HK-2 (cell line): ENCODE measurements around the gene HPSE2.
"Not testable (repeated sequence)": the region's sequence is repeated elsewhere in the genome, so short reads cannot be mapped to it uniquely, and the experiment has no call there.

Experiments
- DNase-seq: peaks from one replicate; pipeline ENCODE4 v3.0.0-alpha.2; 2018; ENCODE audit not compliant: unreplicated experiment

Gene HPSE2

GRCh38 chr10:99235658-99236626, at the start of gene HPSE2:
TSS of gene HPSE2 (minus strand) at chr10:99235852.
- no peak for DNase-seq

- no peak for DNase-seq
These were observed 44.8 kb upstream of the HPSE2 start for GRCh38 chr10:99280472-99280871.

GRCh38 chr10:99279626-99280111, 44.0 kb upstream of the HPSE2 start:
- no peak for DNase-seq

GRCh38 chr10:99276848-99277486, 41.3 kb upstream of the HPSE2 start:
- no peak for DNase-seq

GRCh38 chr10:99266383-99266782, 30.7 kb upstream of the HPSE2 start:
- DNase-seq = no peak

- no peak for DNase-seq
These were observed 13.2 kb upstream of the HPSE2 start for GRCh38 chr10:99248824-99249223.

GRCh38 chr10:99247893-99248292, 12.2 kb upstream of the HPSE2 start:
- not testable (repeated sequence) for DNase-seq

- DNase-seq = no peak
These were observed 1.1 kb upstream of the HPSE2 start for GRCh38 chr10:99236627-99237309.

- no peak for DNase-seq
These were observed 628 bp downstream of the HPSE2 start for GRCh38 chr10:99234791-99235657.

GRCh38 chr10:99234041-99234790, 1.4 kb downstream of the HPSE2 start:
- DNase-seq = no peak

- no peak for DNase-seq
These were observed 2.0 kb downstream of the HPSE2 start for GRCh38 chr10:99233689-99234037.

GRCh38 chr10:99233000-99233688, 2.5 kb downstream of the HPSE2 start:
- DNase-seq = no peak

GRCh38 chr10:99232360-99232999, 3.2 kb downstream of the HPSE2 start:
- no peak for DNase-seq

GRCh38 chr10:99224766-99225165, 10.9 kb downstream of the HPSE2 start:
- DNase-seq = no peak

GRCh38 chr10:99207340-99207739, 28.3 kb downstream of the HPSE2 start:
- no peak for DNase-seq

GRCh38 chr10:99203310-99203709, 32.3 kb downstream of the HPSE2 start:
- DNase-seq = no peak

- DNase-seq = no peak
These were observed 62.7 kb downstream of the HPSE2 start for GRCh38 chr10:99172950-99173349.

GRCh38 chr10:99172128-99172738, 63.4 kb downstream of the HPSE2 start:
- DNase-seq = peak; percentile 30

GRCh38 chr10:99170116-99170675, 65.5 kb downstream of the HPSE2 start:
- no peak for DNase-seq
